Heart right ventricle (tissue), 16 donors: Measurements from ENCODE around the gene L3MBTL2. TPM values are rescaled to one million over a fixed set of nuclear protein-coding genes. Genes with fewer than 3 reads are reported as not detected.
A peak's percentile ranks its signal among the peaks of the same experiment; 100 is the strongest.

Experiments
- ATAC-seq, 8 donors: fragments of 200-7000 bp; cut with Tn5 transposase; one replicate each; pipeline ENCODE4 v1.9.1; 2020; ENCODE audit warnings: mild to moderate bottlenecking in 8 of 8, moderate library complexity in 8 of 8, moderate number of reproducible peaks in 1 of 8
- DNase-seq, 2 donors: peaks; one replicate each; pipeline ENCODE4 v3.0.0-alpha.2; 2020
- H3K27ac ChIP-seq, 10 donors: fragments of 200-600 bp; sonication (generic) in 2 of 10; one replicate each; pipeline versions ENCODE4 v1.5.0 to v1.8.0; 2020 to 2022; ENCODE audit warnings: mild to moderate bottlenecking in 3 of 10
- H3K27me3 ChIP-seq, 7 donors: fragments of 200-600 bp; one replicate each; pipeline ENCODE4 v1.8.0; 2021 to 2022; ENCODE audit warnings: mild to moderate bottlenecking in 2 of 7
- H3K36me3 ChIP-seq, 9 donors: fragments of 200-600 bp; sonication (generic) in 1 of 9; one replicate each; pipeline versions ENCODE4 v1.5.0 to v1.8.0; 2020 to 2022; ENCODE audit warnings: mild to moderate bottlenecking in 2 of 9
- H3K4me1 ChIP-seq, 9 donors: fragments of 200-600 bp; sonication (generic) in 1 of 9; one replicate each; pipeline versions ENCODE4 v1.5.0 to v1.8.0; 2020 to 2022; ENCODE audit warnings: mild to moderate bottlenecking in 4 of 9
- H3K4me3 ChIP-seq, 10 donors: fragments of 200-600 bp; sonication (generic) in 2 of 10; one replicate each; pipeline versions ENCODE4 v1.5.0 to v1.8.0; 2020 to 2022; ENCODE audit warnings: mild to moderate bottlenecking in 7 of 10, moderate library complexity in 2 of 10
- H3K9me3 ChIP-seq, 11 donors: fragments of 200-600 bp in 10 of 11; sonication (generic) in 2 of 11; one replicate each; pipeline versions ENCODE4 v1.5.0 to v1.8.0; 2013 to 2022; ENCODE audit warnings: mild to moderate bottlenecking in 2 of 11, control low read depth in 1 of 11, moderate library complexity in 1 of 11
- CTCF ChIP-seq, 9 donors: fragments of 200-600 bp; sonication (generic) in 2 of 9; IDR thresholded peaks; one replicate each; pipeline versions ENCODE4 v1.5.0 to v1.8.0; 2021 to 2022; ENCODE audit warnings: antibody characterized with exemption in 9 of 9, mild to moderate bottlenecking in 5 of 9, moderate library complexity in 1 of 9
- WGBS, 2 donors: extraction: QIAGEN DNeasy Blood & Tissue Kit; methylation state at CpG; one replicate each; pipeline ENCODE4 v1.1.7; 2013; ENCODE audit warnings: inconsistent platforms in 1 of 2; 5-methylcytosine and 5-hydroxymethylcytosine counted together
- intact Hi-C, 10 donors: fragments of 100-400 bp; cut with DNase I; formaldehyde crosslinking; loops; one replicate each; pipeline versions ENCODE4 v1.11.1 to v1.14.2; 2022
- long read RNA-seq, 3 donors: library from polyadenylated mRNA; unstranded; transcript quantifications; one replicate each; pipeline ENCODE4 v2.0.0, GENCODE V29; 2020 to 2021
- polyA plus RNA-seq, 2 donors: library from polyadenylated mRNA; stranded (reverse); fragments of 200-250 nt; gene quantifications; one replicate each; pipeline ENCODE4 v1.2.3, GENCODE V29; 2013
- total RNA-seq, 10 donors: library from RNA; stranded (reverse); fragmentation: NEBNext Ultra II Directional in 3 of 10; extraction: Animal tissue kit (Norgen Biotek cat#: 25700) in 3 of 10; gene quantifications; one replicate each; pipeline versions ENCODE4 v1.2.1 to v1.2.4, GENCODE V29; 2021 to 2023
- donor health status: Arrhythmogenic right ventricular cardiomyopathy.
- donor health status: ischemic (EF 13 %, LVEDD 7.1; RV severe dilation, severe dysfunction).
- donor health status: healthy with polysubstance abuse.
- donor health status: DM: no; HTN: yes; CAD: no.
- donor health status: DM: no; HTN: no; CAD: no.
- donor health status: ischemic (EF 25% LVEDD 6.9; RV normal size, moderate dysfunction).
- donor health status: ischemic (EF 25% LVEDD 5.7; RV mildly dilated, moderate dysfunction).
- donor health status: healthy.
- donor health status: DM: yes; HTN: yes; CAD: no.
- donor health status: Ischemic cardiomyopathy.
- donor health status: ischemic (EF 35%, LVEDD 5.7; RV mildly dilated, moderate dysfunction).
- donor health status: nonischemic (EF 11% LVEDD 7.7; RV severe dilation, severe dysfunction).
- donor health status: DM: yes; HTN: yes; CAD: no.
- donor health status: PGD.
- donor health status: ischemic (EF 29% LVEDD 5.4; RV normal size, mild dysfunction).
- donor health status: nonischemic (EF 23%, LVEDD 6.1; RV moderate dilation, normal function).

L3MBTL2 gene
- total RNA-seq: 10 to 100 TPM; 12.0 to 18.5 (median 15.1) TPM
- 10 to 100 TPM; 10.0 to 17.4 TPM for polyA plus RNA-seq
- long read RNA-seq, donor 1, transcript L3MBTL2-201 (17 exons, 3,296 nt): major isoform, 21 of 47 reads
- long read RNA-seq, donor 1, partial matches to known transcripts: 18 of 47 reads
- long read RNA-seq, donor 1, other reads (novel, unspliced or antisense): 8 of 47 reads
- long read RNA-seq, donor 2, transcript L3MBTL2-201 (17 exons, 3,296 nt): major isoform, 23 of 45 reads
- long read RNA-seq, donor 2, partial matches to known transcripts: 15 of 45 reads
- long read RNA-seq, donor 2, other reads (novel, unspliced or antisense): 6 of 45 reads
- long read RNA-seq, donor 3, transcript L3MBTL2-201 (17 exons, 3,296 nt): major isoform, 30 of 71 reads
- long read RNA-seq, donor 3, partial matches to known transcripts: 34 of 71 reads
- long read RNA-seq, donor 3, other reads (novel, unspliced or antisense): 7 of 71 reads

- H3K27me3 ChIP-seq: no peaks in the 10 kb centered on the region
- H3K9me3 ChIP-seq: no peaks in the 10 kb centered on the region
- peak; percentile 98 to 100 (median 100) for ATAC-seq
- intact Hi-C loops: loop anchor here in 1 of 10 donors (5.0 kb wide), 1 partner anchor 82 kb away; the partner anchor contains the start of gene RANGAP1
- 2% methylated on average over 47 of the region's 47 CpGs for WGBS, 2 donors
- peaks cover 0 to 32% (median 3%) of the 10 kb centered on the region in 9 donors for H3K36me3 ChIP-seq
- peaks cover 0 to 12% (median 9%) of the 10 kb centered on the region in 9 donors for H3K4me1 ChIP-seq
- peak within 1 kb of the TSS; percentile 58 to 98 (median 81) for H3K4me3 ChIP-seq
- no peak for TF ChIP-seq CTCF (IDR thresholded peaks at IDR 0.05)
- peak within 1 kb of the TSS; percentile 41 to 86 (median 82) for H3K27ac ChIP-seq
- DNase-seq: peak; percentile 98
These were observed at the start of gene L3MBTL2 for GRCh38 chr22:41204992-41205900. Gene L3MBTL2 (plus strand): TSS chr22:41205312. CDS start chr22:41205363, 51 bp downstream.

- peaks cover under 1 to 100% (median 85%) of the 10 kb centered on the region in 9 donors for H3K36me3 ChIP-seq
- no peak for TF ChIP-seq CTCF (IDR thresholded peaks at IDR 0.05)
These were observed 48.0 kb upstream of the L3MBTL2 start for GRCh38 chr22:41157083-41157482.

GRCh38 chr22:41169157-41169556 is 36.0 kb upstream of the L3MBTL2 start:
- intact Hi-C loops: no loop called here
- TF ChIP-seq CTCF (IDR thresholded peaks at IDR 0.05): no peak
- ATAC-seq: no peak
- H3K4me3 ChIP-seq: no peak overlapping the region
- peaks cover 0 to 100% (median 83%) of the 10 kb centered on the region in 9 donors for H3K36me3 ChIP-seq
- H3K27me3 ChIP-seq: no peaks in the 10 kb centered on the region
- 91 to 93% methylated on average over 8 of the region's 8 CpGs for WGBS, 2 donors
- H3K4me1 ChIP-seq: peaks cover 0 to 3% (median 0%) of the 10 kb centered on the region in 9 donors
- no peaks in the 10 kb centered on the region for H3K9me3 ChIP-seq
- no peak overlapping the region for H3K27ac ChIP-seq
- DNase-seq: no peak

More at GRCh38 chr22:41157083-41157482, 48.0 kb upstream of the L3MBTL2 start:
- ATAC-seq: peak in 3 of 8 donors; percentile 33 to 56 (median 53)
- Histone ChIP-seq H3K4me3 (no peak overlapping the region), H3K4me1 (peaks cover 0 to 10% (median 0%) of the 10 kb centered on the region in 9 donors), H3K9me3 (no peaks in the 10 kb centered on the region), H3K27ac (peak overlapping the region in 2 of 10 donors; percentile 3 to 4), H3K27me3 (no peaks in the 10 kb centered on the region)
- DNase-seq: no peak
- intact Hi-C loops: loop anchor here in 2 of 10 donors (10.0 kb wide), 1 partner anchor 232 kb away; no protein-coding TSS in a partner anchor
- WGBS, 2 donors: 32 to 42% methylated on average over 4 of the region's 4 CpGs

GRCh38 chr22:41171996-41172395 is 33.1 kb upstream of the L3MBTL2 start:
- DNase-seq (no peak), ATAC-seq (no peak)
- Histone ChIP-seq H3K36me3 (peaks cover 0 to 100% (median 81%) of the 10 kb centered on the region in 9 donors), H3K27me3 (no peaks in the 10 kb centered on the region), H3K9me3 (no peaks in the 10 kb centered on the region), H3K27ac (no peak overlapping the region), H3K4me3 (no peak overlapping the region), H3K4me1 (peaks cover 0 to 19% (median 13%) of the 10 kb centered on the region in 9 donors)
- 65 to 73% methylated on average over 3 of the region's 3 CpGs for WGBS, 2 donors
- intact Hi-C loops: loop anchor here in 1 of 10 donors (10.0 kb wide), 1 partner anchor 63 kb away; no protein-coding TSS in a partner anchor
- TF ChIP-seq CTCF (IDR thresholded peaks at IDR 0.05): no peak
